H1 (cell line): ENCODE measurements around the gene LIPC. TPM values are rescaled to one million over a fixed set of nuclear protein-coding genes. Genes with fewer than 3 reads are reported as not detected.

Source experiments
- CTCF ChIA-PET: fragments of 300-600 bp; sonication (Branson Sonifier 250); formaldehyde crosslinking; loops from one replicate; lab custom pipeline; 2021; ENCODE audit not compliant: partially characterized antibody; lab: Charles Lee
- POLR2A ChIA-PET: fragments of 300-600 bp; sonication (Branson Sonifier 250); formaldehyde crosslinking; loops from one replicate; lab custom pipeline; 2021; ENCODE audit warnings: inconsistent platforms; ENCODE audit not compliant: partially characterized antibody; lab: Charles Lee
- DNase-seq, 2 experiments: peaks; one replicate each; pipeline versions ENCODE4 v3.0.0 to v3.0.0-alpha.2; 2010 to 2022; ENCODE audit warnings: low spot score in 2 of 2, low read depth in 1 of 2, mixed read lengths in 1 of 2
- FAIRE-seq: peaks from 2 replicates; lab custom pipeline; 2011; peaks lifted over from hg19 to GRCh38; lab: Jason Lieb, UNC
- H2AFZ ChIP-seq: 2 replicates; pipeline ENCODE4 v1.8.1; 2012; ENCODE audit warnings: low read length, inconsistent platforms
- H2AK5ac ChIP-seq: 2 replicates; pipeline ENCODE4 v1.6.1; 2013; ENCODE audit warnings: low read depth, low read length
- H2BK120ac ChIP-seq: replicated peaks from 2 replicates; pipeline ENCODE3; 2013; ENCODE audit warnings: low read depth, low read length, inconsistent platforms
- H2BK12ac ChIP-seq: 2 replicates; pipeline ENCODE4 v1.6.1; 2013; ENCODE audit warnings: low read depth, low read length
- H2BK15ac ChIP-seq: 2 replicates; pipeline ENCODE4 v1.6.1; 2013; ENCODE audit warnings: low read length
- H2BK20ac ChIP-seq: 2 replicates; pipeline ENCODE4 v1.6.1; 2013; ENCODE audit warnings: low read length
- H2BK5ac ChIP-seq: 2 replicates; pipeline ENCODE4 v1.6.1; 2013; ENCODE audit warnings: low read depth, low read length
- H3K14ac ChIP-seq: 2 replicates; pipeline ENCODE4 v1.6.1; 2013; ENCODE audit warnings: inconsistent platforms; ENCODE audit not compliant: insufficient read length
- H3K18ac ChIP-seq: 2 replicates; pipeline ENCODE4 v1.6.1; 2013; ENCODE audit warnings: low read length; ENCODE audit errors: extremely low read depth
- H3K23ac ChIP-seq: 2 replicates; pipeline ENCODE4 v1.6.1; 2013; ENCODE audit warnings: inconsistent platforms; ENCODE audit not compliant: insufficient read length
- H3K23me2 ChIP-seq: 2 replicates; pipeline ENCODE4 v1.6.1; 2013; ENCODE audit warnings: low read depth, low read length
- H3K27ac ChIP-seq: 2 replicates; pipeline ENCODE4 v1.6.1; 2011; ENCODE audit warnings: low read depth, low read length, inconsistent platforms
- H3K27me3 ChIP-seq, 4 experiments: replicated peaks in 1 of 4; 1 replicate in 1 of 4; 2 replicates in 3 of 4; pipeline versions ENCODE4 v1.6.1 to v1.8.1; 2011 to 2013; ENCODE audit warnings: low read length in 3 of 4, mild to moderate bottlenecking in 3 of 4, inconsistent platforms in 2 of 4, mixed read lengths in 2 of 4, moderate library complexity in 1 of 4; ENCODE audit not compliant: control insufficient read depth in 3 of 4, insufficient read depth in 3 of 4; ENCODE audit errors: extremely low read depth in 1 of 4
- H3K36me3 ChIP-seq, 4 experiments: 2 replicates each; pipeline versions ENCODE4 v1.6.1 to v1.8.1; 2011 to 2013; ENCODE audit warnings: mild to moderate bottlenecking in 4 of 4, low read length in 3 of 4, moderate library complexity in 2 of 4, control low read depth in 1 of 4, inconsistent platforms in 1 of 4; ENCODE audit not compliant: insufficient read depth in 4 of 4, control insufficient read depth in 2 of 4
- H3K4ac ChIP-seq: replicated peaks from 2 replicates; pipeline ENCODE3; 2013; ENCODE audit warnings: low read length, low read depth, mixed read lengths, inconsistent platforms; ENCODE audit not compliant: insufficient read length
- H3K4me1 ChIP-seq, 4 experiments: replicated peaks in 1 of 4; 1 replicate in 1 of 4; 2 replicates in 3 of 4; pipeline versions ENCODE4 v1.6.1 to v1.8.1; 2011 to 2013; ENCODE audit warnings: low read length in 3 of 4, inconsistent platforms in 2 of 4, mixed read lengths in 1 of 4; ENCODE audit not compliant: insufficient read depth in 4 of 4, control insufficient read depth in 3 of 4
- H3K4me2 ChIP-seq, 2 experiments: 2 replicates each; pipeline versions ENCODE4 v1.6.1 to v1.8.1; 2011 to 2013; ENCODE audit warnings: low read depth in 2 of 2, low read length in 2 of 2, control low read depth in 1 of 2, inconsistent platforms in 1 of 2, mild to moderate bottlenecking in 1 of 2; ENCODE audit not compliant: insufficient read depth in 1 of 2
- H3K4me3 ChIP-seq, 4 experiments: fragments of 200-600, 300-600 bp in 1 of 4; sonication (generic), shearing (Covaris generic), sonication (Bioruptor Twin) in 1 of 4; 2 replicates each; pipeline versions ENCODE4 v1.5.1 to v1.8.1; 2011 to 2016; ENCODE audit warnings: low read length in 4 of 4, low read depth in 3 of 4, control low read depth in 2 of 4, inconsistent platforms in 2 of 4, mild to moderate bottlenecking in 2 of 4, mixed read lengths in 1 of 4, moderate library complexity in 1 of 4; ENCODE audit not compliant: insufficient read depth in 2 of 4; ENCODE audit errors: extremely low read depth in 1 of 4
- H3K56ac ChIP-seq: replicated peaks from 2 replicates; pipeline ENCODE3; 2013; ENCODE audit warnings: low read depth, mild to moderate bottlenecking, mixed read lengths, low read length, inconsistent platforms; ENCODE audit not compliant: insufficient read length
- H3K79me1 ChIP-seq: 2 replicates; pipeline ENCODE4 v1.6.1; 2013; ENCODE audit warnings: low read depth, low read length, control low read depth
- H3K79me2 ChIP-seq, 2 experiments: 2 replicates each; pipeline versions ENCODE4 v1.6.1 to v1.8.1; 2012 to 2013; ENCODE audit warnings: low read length in 2 of 2, mild to moderate bottlenecking in 2 of 2, inconsistent platforms in 1 of 2; ENCODE audit not compliant: insufficient read depth in 2 of 2, control insufficient read depth in 1 of 2
- H3K9ac ChIP-seq, 4 experiments: replicated peaks in 1 of 4; 1 replicate in 1 of 4; 2 replicates in 3 of 4; pipeline versions ENCODE4 v1.6.1 to v1.8.1; 2011 to 2013; ENCODE audit warnings: low read depth in 3 of 4, low read length in 3 of 4, control low read depth in 2 of 4, mild to moderate bottlenecking in 2 of 4, moderate library complexity in 2 of 4, inconsistent platforms in 1 of 4; ENCODE audit errors: extremely low read depth in 1 of 4
- H3K9me3 ChIP-seq, 2 experiments: 2 replicates each; pipeline versions ENCODE4 v1.6.1 to v1.8.1; 2012 to 2013; ENCODE audit warnings: mild to moderate bottlenecking in 2 of 2, moderate library complexity in 2 of 2, control low read depth in 1 of 2, inconsistent platforms in 1 of 2, low read depth in 1 of 2, low read length in 1 of 2, mixed read lengths in 1 of 2; ENCODE audit not compliant: insufficient read depth in 2 of 2
- H4K20me1 ChIP-seq, 2 experiments: replicated peaks in 1 of 2; 2 replicates each; pipeline versions ENCODE3 to v1.8.1; 2011 to 2013; ENCODE audit warnings: inconsistent platforms in 2 of 2, low read length in 2 of 2, mild to moderate bottlenecking in 1 of 2; ENCODE audit not compliant: insufficient read depth in 2 of 2, control insufficient read depth in 1 of 2
- H4K5ac ChIP-seq: 2 replicates; pipeline ENCODE4 v1.6.1; 2013; ENCODE audit warnings: low read length, low read depth, mixed read lengths, inconsistent platforms; ENCODE audit not compliant: insufficient read length
- H4K8ac ChIP-seq: 2 replicates; pipeline ENCODE4 v1.8.0; 2013; ENCODE audit warnings: mild to moderate bottlenecking, moderate library complexity, low read length, inconsistent platforms; ENCODE audit not compliant: insufficient read depth; ENCODE audit errors: extremely low read depth
- H4K91ac ChIP-seq: replicated peaks from 2 replicates; pipeline ENCODE3; 2013; ENCODE audit warnings: low read length, mixed read lengths, inconsistent platforms; ENCODE audit not compliant: insufficient read length
- BACH1 ChIP-seq: IDR thresholded peaks from 2 replicates; pipeline ENCODE4 v1.6.1; 2012; ENCODE audit warnings: low read length, improper control_type of control experiment
- EZH2 ChIP-seq: fragments of 200-600 bp; sonication (generic); IDR thresholded peaks from 2 replicates; pipeline ENCODE4 v1.7.1; 2012; ENCODE audit warnings: low read depth, mild to moderate bottlenecking, moderate library complexity, low read length, inconsistent platforms; ENCODE audit not compliant: severe bottlenecking
- POLR2AphosphoS5 ChIP-seq: IDR thresholded peaks from 2 replicates; pipeline ENCODE4 v1.6.1; 2011; ENCODE audit warnings: low read depth, low read length
- POU5F1 ChIP-seq: IDR thresholded peaks from 2 replicates; pipeline ENCODE4 v1.6.1; 2011; ENCODE audit warnings: low read depth, mild to moderate bottlenecking, low read length, moderate library complexity
- RAD21 ChIP-seq, 2 experiments: IDR thresholded peaks in 1 of 2; conservative IDR thresholded peaks in 1 of 2; 2 replicates each; pipeline ENCODE4 v1.6.1; 2011; ENCODE audit warnings: low read depth in 2 of 2, low read length in 2 of 2, improper control_type of control experiment in 1 of 2, inconsistent platforms in 1 of 2, mild to moderate bottlenecking in 1 of 2, moderate library complexity in 1 of 2
- RFX5 ChIP-seq: IDR thresholded peaks from 2 replicates; pipeline ENCODE4 v1.6.1; 2011; ENCODE audit warnings: low read depth, low read length, improper control_type of control experiment, borderline replicate concordance
- SIN3A ChIP-seq, 2 experiments: IDR thresholded peaks in 1 of 2; conservative IDR thresholded peaks in 1 of 2; 2 replicates each; pipeline ENCODE4 v1.6.1; 2011 to 2012; ENCODE audit warnings: low read length in 2 of 2, improper control_type of control experiment in 1 of 2, low read depth in 1 of 2, mild to moderate bottlenecking in 1 of 2
- SIRT6 ChIP-seq: IDR thresholded peaks from one replicate; pipeline ENCODE4 v1.7.1; 2012; ENCODE audit warnings: low read length, inconsistent platforms
- WGBS, 2 experiments: shearing (Covaris generic) in 1 of 2; methylation state at CpG; one replicate each; pipeline versions ENCODE4 v1.1.6 to v1.1.7; 2013 to 2015; ENCODE audit warnings: low lambda C conversion rate in 2 of 2, mixed read lengths in 2 of 2, inconsistent platforms in 1 of 2, low coverage in 1 of 2, missing lambda C conversion rate in 1 of 2; ENCODE audit not compliant: insufficient replicate concordance in 2 of 2, insufficient coverage in 1 of 2, insufficient read length in 1 of 2; ENCODE audit errors: extremely low coverage in 1 of 2, missing lambda C conversion rate in 1 of 2; 5-methylcytosine and 5-hydroxymethylcytosine counted together
- polyA plus RNA-seq, 7 experiments: library from polyadenylated mRNA; depleted of rRNA in 3 of 7; stranded (reverse) in 5 of 7; unstranded in 2 of 7; fragments of >200 nt in 5 of 7; fragments of 200-250 nt in 2 of 7; gene quantifications; 1 replicate in 5 of 7; 2 replicates in 1 of 7; 4 replicates in 1 of 7; pipeline versions ENCODE4 v1.2.1 to v1.2.3, GENCODE V29; 2011 to 2013; ENCODE audit warnings: missing spikeins in 2 of 7, mixed read lengths in 2 of 7
- total RNA-seq: library from RNA; stranded (reverse); fragmentation: NEBNext Ultra II Directional; extraction: Animal tissue kit (Norgen Biotek cat#: 25700); gene quantifications from 2 replicates; pipeline ENCODE4 v1.2.1, GENCODE V29; 2021
- TF ChIP-seq, protein P1 (sequence below): IDR thresholded peaks from 2 replicates; pipeline ENCODE4 v1.6.1; 2012; ENCODE audit warnings: inconsistent platforms
- TF ChIP-seq, protein P2 (sequence below), 3 experiments: IDR thresholded peaks; 1 replicate in 2 of 3; 2 replicates in 1 of 3; pipeline versions ENCODE4 v1.5.1 to v1.6.1; 2011; ENCODE audit warnings: low read length in 3 of 3, mild to moderate bottlenecking in 3 of 3, inconsistent platforms in 2 of 3, low read depth in 1 of 3, moderate library complexity in 1 of 3; ENCODE audit not compliant: insufficient read depth in 1 of 3; ENCODE audit errors: control extremely low read depth in 1 of 3

Gene LIPC
- total and polyA plus RNA-seq, 2 of the 8 experiments (the other 6 are each of a cell fraction or from before 2014, with no cell fraction given): not detected

DNA sequence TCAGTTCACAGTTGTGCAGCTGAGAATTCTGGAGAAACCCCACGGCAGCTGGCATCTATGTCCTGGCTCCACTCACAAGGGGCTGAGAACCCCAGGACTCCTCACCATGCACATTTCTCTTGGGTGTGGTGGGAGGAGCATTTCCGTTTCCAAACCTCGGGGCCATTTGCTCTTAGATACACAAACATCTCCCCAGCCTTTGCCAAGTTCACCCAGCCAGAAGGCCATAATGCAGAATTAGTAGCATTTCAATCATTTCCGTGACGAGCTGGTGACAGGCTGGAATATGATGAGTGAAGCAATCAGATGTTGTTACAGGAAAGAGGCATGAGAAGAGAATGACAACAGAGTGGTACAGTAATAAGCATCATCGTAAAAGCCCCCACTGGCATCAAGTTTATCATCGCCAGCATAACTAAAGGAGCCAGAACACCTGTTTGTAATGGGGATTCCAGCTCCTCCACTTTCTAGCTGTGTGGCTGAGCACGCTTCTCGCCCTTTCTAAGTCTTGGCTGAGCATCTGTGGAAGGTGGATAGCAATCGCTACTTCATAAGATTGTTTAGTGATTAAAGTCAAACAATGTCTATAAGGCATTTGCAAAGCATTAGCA, 82.0 kb downstream of the LIPC start:
- no peak overlapping the region for H3K18ac ChIP-seq
- no peak overlapping the region for H3K56ac ChIP-seq
- 92% methylated on average over 10 of the region's 10 CpGs; no CpG with 5 or more reads in 1 of the 2 experiments for WGBS, 2 experiments
- 0 out of 2 replicates have a peak overlapping the region, but pooled peaks have one; percentile 5 for H2AFZ ChIP-seq
- no peaks in the 10 kb centered on the region for H3K27me3 ChIP-seq
- H3K9me3 ChIP-seq: no peaks in the 10 kb centered on the region
- no peak overlapping the region for H2BK120ac ChIP-seq
- no peak overlapping the region for H3K4ac ChIP-seq
- H4K8ac ChIP-seq: no peak overlapping the region
- H3K9ac ChIP-seq: no peak overlapping the region
- no peaks in the 10 kb centered on the region for H3K79me2 ChIP-seq
- H3K4me3 ChIP-seq: no peak overlapping the region
- H2BK12ac ChIP-seq: no peak overlapping the region
- CTCF ChIA-PET: interaction anchor here (1.1 kb wide), 1 partner anchor 9 kb away, joined by 3 read pairs; no protein-coding TSS in a partner anchor
- H3K14ac ChIP-seq: no peak overlapping the region
- H3K27ac ChIP-seq: no peak overlapping the region
- no peak overlapping the region for H4K91ac ChIP-seq
- no peak overlapping the region for H4K5ac ChIP-seq
- no peak overlapping the region for H3K4me2 ChIP-seq
- H2AK5ac ChIP-seq: no peak overlapping the region
- H2BK5ac ChIP-seq: no peak overlapping the region
- no peaks in the 10 kb centered on the region for H3K36me3 ChIP-seq
- H2BK15ac ChIP-seq: no peak overlapping the region
- POLR2A ChIA-PET: no interaction called here
- H3K23me2 ChIP-seq: no peaks in the 10 kb centered on the region
- H3K23ac ChIP-seq: no peak overlapping the region
- no peak for FAIRE-seq
- no peak overlapping the region for H2BK20ac ChIP-seq
- H4K20me1 ChIP-seq: no peaks in the 10 kb centered on the region
- no peak for DNase-seq
- H3K79me1 ChIP-seq: no peaks in the 10 kb centered on the region
- H3K4me1 ChIP-seq: 0 out of 7 replicates have a peak, but pooled peaks cover 0 to 2% (median 0%) of the 10 kb centered on the region in 4 experiments
- no peak for TF ChIP-seq RAD21 (IDR thresholded peaks at IDR 0.05 in 1 of 2, conservative IDR thresholded peaks at IDR 0.05 in 1 of 2; ENCODE audit: low read depth in 2 of 2, low read length in 2 of 2)
- TF ChIP-seq POU5F1: no peak
- no peak for TF ChIP-seq BACH1
- TF ChIP-seq, protein P1, sequence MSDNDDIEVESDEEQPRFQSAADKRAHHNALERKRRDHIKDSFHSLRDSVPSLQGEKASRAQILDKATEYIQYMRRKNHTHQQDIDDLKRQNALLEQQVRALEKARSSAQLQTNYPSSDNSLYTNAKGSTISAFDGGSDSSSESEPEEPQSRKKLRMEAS: no peak
- TF ChIP-seq POLR2AphosphoS5: no peak
- no peak for TF ChIP-seq EZH2
- TF ChIP-seq RFX5: no peak
- TF ChIP-seq SIN3A (conservative IDR thresholded peaks at IDR 0.05 in 1 of 2, IDR thresholded peaks at IDR 0.05 in 1 of 2; ENCODE audit: low read depth in 1 of 2, low read length in 2 of 2): no peak
- TF ChIP-seq, protein P2, sequence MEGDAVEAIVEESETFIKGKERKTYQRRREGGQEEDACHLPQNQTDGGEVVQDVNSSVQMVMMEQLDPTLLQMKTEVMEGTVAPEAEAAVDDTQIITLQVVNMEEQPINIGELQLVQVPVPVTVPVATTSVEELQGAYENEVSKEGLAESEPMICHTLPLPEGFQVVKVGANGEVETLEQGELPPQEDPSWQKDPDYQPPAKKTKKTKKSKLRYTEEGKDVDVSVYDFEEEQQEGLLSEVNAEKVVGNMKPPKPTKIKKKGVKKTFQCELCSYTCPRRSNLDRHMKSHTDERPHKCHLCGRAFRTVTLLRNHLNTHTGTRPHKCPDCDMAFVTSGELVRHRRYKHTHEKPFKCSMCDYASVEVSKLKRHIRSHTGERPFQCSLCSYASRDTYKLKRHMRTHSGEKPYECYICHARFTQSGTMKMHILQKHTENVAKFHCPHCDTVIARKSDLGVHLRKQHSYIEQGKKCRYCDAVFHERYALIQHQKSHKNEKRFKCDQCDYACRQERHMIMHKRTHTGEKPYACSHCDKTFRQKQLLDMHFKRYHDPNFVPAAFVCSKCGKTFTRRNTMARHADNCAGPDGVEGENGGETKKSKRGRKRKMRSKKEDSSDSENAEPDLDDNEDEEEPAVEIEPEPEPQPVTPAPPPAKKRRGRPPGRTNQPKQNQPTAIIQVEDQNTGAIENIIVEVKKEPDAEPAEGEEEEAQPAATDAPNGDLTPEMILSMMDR (IDR thresholded peaks at IDR 0.05; ENCODE audit: control extremely low read depth in 1 of 3, insufficient read depth in 1 of 3, low read depth in 1 of 3, low read length in 3 of 3): no peak
- no peak for TF ChIP-seq SIRT6
